Effector CD4-positive, alpha-beta T cell (primary cell): Measurements from ENCODE around the gene CRY2.
"Not testable (repeated sequence)": the region's sequence is repeated elsewhere in the genome, so short reads cannot be mapped to it uniquely, and the experiment has no call there.

Experiments
- DNase-seq: peaks from one replicate; pipeline ENCODE4 v3.0.0-alpha.2; 2020

The CRY2 gene

DNA sequence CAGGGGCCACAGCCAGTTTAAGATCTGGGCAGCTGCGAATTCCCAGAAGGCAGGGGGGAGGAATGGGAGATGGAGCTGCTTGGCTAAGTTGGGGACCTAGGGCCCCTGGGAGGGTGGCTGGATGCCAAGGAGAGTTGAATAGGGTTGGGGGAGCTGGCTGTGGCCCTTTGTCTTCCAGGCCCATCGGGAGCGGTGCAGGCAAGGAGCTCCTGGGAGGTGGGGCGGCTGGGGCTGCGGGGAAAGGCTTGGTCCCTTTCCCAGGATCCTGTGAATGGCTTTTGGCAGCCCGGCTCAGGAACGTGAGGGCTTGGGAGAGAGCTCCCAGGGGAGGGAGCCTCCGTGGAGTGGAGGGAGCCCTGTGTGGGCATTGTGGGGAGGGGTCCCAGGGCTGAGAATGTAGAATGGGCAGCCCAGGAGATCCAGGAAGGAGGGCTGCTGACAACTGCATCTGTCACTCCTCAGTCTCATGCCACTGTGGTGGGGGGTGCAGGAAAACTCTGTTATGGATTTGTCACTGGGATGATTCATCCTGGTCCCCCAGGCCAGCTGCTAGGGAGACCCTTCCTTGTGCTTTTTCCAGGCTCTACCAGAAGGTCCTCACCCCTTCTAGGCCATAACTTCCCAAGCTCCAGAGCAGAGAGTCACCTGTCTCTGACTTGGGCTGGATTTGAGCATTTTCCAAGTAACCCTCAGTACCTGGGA is 53.8 kb downstream of the CRY2 start:
- DNase-seq: no peak

DNA sequence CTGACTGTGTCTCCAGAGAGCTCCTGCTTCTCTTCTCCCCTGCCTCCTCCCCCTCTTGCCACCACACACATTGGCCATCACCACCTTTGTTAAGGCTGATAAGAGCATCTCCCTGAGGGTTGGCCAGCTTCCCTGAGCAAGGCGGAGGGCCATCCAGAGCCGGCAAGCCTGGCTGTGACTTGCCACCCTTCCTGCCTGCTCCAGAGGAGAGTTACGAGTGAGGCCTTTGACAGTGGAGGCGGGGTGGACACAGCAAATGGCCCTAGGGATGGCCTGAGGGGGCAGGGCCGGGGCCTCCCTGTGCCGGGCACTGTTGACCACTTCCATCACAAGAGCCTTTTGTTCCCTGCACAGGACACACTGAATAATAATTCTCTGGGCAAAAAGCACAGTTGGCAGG is 54.4 kb downstream of the CRY2 start:
- no peak for DNase-seq

DNA sequence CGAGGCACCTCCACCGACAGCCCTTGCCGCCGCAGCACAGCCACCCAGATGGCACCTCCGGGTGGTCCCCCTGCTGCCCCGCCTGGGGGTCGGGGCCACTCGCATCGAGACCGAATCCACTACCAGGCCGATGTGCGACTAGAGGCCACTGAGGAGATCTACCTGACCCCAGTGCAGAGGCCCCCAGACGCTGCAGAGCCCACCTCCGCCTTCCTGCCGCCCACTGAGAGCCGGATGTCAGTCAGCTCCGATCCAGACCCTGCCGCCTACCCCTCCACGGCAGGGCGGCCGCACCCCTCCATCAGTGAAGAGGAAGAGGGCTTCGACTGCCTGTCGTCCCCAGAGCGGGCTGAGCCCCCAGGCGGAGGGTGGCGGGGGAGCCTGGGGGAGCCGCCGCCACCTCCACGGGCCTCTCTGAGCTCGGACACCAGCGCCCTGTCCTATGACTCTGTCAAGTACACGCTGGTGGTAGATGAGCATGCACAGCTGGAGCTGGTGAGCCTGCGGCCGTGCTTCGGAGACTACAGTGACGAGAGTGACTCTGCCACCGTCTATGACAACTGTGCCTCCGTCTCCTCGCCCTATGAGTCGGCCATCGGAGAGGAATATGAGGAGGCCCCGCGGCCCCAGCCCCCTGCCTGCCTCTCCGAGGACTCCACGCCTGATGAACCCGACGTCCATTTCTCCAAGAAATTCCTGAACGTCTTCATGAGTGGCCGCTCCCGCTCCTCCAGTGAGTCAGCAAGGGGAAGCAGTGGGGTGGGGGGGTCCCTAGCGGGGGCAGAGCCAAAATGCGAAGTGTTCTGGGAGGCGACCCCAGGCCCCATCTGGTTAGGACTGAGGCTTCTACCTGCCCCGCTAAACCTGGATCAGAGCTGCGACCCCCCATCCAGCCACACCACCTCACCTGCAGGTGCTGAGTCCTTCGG is 55.4 kb downstream of the CRY2 start:
- no peak for DNase-seq

DNA sequence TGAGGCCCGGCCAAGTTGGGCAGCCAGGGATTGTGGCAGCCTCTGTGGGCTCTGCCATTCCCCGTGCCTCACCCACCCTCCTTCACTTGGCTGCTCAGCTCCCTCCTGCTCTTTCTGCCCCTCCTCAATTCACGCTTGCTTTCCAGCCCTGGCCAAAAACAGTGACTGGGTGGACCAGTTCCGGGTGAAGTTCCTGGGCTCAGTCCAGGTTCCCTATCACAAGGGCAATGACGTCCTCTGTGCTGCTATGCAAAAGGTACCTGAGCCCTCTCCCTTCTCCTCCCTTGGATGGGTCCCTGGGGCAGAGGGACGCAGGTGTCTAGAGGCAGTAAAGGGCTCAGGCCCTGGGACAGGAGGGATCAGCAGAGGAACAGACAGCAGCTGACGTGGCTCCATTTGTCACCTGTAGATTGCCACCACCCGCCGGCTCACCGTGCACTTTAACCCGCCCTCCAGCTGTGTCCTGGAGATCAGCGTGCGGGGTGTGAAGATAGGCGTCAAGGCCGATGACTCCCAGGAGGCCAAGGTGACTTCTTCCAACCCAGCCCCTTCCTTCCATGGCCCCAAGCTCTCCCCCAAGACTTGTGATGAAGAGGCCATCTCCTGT is 57.1 kb downstream of the CRY2 start:
- DNase-seq: no peak

DNA sequence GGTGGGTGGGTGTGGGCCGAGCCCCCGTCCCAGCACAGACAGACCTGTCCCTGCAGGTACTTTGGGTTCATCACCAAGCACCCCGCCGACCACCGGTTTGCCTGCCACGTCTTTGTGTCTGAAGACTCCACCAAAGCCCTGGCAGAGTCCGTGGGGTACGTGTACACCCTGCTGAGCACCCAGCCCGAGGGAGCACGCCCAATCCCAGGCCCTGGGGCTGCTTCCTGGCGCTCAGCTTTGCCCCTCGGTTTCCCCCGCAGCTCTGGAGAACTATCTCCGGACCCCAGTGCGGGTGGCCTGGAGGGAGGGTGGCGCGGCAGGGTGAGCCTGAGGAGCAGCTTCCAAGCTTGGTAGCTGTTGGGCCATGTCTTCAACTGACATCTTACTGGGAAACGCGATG is 57.8 kb downstream of the CRY2 start:
- no peak for DNase-seq

DNA sequence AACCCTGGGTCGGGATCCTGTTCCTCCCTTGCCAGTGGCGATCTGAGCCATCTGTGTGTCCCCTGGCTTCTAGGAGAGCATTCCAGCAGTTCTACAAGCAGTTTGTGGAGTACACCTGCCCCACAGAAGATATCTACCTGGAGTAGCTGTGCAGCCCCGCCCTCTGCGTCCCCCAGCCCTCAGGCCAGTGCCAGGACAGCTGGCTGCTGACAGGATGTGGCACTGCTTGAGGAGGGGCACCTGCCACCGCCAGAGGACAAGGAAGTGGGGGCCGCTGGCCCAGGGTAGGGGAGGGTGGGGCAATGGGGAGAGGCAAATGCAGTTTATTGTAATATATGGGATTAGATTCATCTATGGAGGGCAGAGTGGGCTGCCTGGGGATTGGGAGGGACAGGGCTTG is 58.3 kb downstream of the CRY2 start:
- not testable (repeated sequence) for DNase-seq

DNA sequence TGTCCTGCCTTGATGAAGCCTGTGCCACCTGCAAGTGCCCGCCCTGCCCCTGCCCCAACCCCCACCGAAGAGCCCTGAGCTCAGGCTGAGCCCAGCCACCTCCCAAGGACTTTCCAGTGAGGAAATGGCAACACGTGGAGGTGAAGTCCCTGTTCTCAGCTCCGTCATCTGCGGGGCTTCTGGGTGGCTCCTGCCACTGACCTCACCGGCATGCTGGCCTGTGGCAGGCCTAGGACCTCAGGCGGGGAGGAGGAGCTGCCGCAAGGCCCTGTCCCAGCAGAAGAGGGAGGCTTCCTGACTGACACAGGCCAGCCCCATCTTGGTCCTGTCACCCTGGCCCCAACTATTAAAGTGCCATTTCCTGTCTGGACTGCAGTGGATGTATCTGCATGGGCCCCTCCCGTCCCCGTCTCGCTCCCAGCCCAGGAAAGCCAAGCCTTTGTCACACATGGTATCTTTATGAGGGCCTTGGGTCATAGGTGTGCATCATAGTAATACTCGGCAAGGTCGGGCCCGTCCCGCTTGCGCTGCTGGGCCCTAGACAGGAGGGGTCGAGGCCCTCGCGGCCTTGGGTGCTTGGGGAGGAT is 58.9 kb downstream of the CRY2 start:
- no peak for DNase-seq

DNA sequence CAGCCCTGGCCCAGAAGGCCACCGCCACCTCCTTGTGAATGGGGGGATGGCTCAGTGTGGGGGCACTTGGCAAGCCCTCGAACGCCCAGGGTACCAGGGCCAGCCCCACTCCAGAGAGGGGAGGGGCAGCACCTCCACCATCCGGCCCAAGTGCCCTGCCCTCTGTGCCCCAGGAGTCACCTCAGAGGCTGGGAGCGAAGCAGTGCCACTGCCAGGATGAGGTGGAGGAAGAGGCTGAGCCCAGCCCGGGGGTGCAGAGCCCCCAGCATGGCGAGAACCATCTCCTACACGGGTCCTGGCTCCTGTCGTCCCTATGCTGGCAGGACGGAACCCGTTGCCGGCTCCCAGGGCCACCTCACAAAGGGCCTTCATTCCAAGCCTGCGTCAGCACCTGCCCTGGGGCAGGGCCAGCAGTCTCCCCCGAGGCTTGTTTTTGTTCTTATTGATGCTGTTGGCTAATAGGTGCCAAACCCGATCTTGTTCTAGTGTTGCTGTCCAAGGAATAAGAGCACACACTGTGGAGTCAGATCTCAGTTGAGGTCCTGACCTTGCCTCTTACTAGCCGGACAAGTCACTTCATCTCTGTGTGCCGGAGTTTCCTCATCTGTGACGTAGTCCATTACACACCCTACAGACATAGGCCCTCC is 59.8 kb downstream of the CRY2 start, which contains the start of gene FREY1:
FREY1 (minus strand) TSS at position 307 of the 647 bp plus-strand sequence; CDS start at position 281, 26 bp downstream.
- no peak for DNase-seq

DNA sequence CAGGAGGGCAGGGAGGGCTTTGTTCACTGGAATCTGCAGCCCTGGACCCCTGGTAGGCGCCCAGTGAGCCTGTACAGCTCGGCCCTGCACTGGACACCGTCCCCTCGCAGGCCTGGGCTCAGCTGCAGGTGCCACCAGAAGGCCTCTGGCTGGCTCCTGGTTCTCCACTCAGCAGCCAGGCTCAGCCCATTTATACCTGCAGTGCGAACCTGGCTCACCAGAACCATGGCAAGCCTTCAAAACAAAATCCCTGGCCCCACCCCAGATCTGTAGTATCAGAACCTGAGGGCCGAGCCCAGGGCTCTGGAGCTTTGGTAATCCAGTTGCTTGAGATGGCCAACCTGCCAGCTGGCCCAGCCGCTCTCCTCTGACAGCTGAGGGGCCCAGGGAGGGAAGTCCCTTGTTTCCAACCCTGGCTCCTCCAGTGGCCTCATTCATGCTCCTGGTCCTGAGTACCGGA is 60.7 kb downstream of the CRY2 start:
- no peak for DNase-seq

DNA sequence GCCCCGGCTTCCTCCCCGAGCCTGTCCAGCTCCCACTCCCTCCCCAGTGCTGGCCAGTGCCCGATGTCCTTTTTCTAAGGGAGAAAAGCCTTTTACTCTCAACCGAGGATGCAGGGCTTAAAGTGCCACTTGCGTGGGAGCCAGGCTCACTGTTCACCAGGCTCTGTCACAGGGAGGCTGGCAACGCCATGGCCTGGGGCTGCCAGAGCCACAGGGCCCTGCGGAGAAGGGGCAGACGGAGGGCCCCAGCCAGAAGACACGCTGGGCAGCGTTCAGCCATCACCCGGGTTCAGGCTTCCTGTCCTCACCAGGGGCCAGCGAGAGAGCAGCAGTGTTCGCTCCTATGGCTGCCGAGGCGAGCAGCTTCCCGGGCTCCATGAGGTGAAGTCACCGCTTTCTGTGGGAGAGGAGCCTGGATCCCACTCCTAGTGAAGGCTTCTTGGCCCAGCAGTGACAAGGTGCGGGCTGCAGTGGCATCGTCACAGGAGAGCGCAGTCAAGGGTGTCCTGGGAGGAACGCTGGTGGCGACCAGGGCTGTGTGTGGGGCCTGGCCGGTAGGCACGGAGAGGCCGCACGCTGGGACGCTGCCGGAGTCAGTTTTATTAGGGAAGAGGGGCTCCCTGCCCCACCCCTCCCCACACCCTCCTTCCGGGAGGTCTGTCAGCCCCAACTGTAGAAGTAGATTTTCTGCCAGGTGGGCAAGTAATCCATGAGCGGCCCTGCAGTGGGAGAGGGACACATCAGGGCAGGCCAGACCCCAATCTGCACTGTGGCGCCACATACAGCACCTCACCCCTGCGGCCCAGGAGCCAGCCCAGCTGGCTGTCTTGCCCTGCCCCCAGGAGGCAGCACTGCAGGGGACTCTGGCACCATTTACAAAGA is 62.6 kb downstream of the CRY2 start:
- DNase-seq: no peak

DNA sequence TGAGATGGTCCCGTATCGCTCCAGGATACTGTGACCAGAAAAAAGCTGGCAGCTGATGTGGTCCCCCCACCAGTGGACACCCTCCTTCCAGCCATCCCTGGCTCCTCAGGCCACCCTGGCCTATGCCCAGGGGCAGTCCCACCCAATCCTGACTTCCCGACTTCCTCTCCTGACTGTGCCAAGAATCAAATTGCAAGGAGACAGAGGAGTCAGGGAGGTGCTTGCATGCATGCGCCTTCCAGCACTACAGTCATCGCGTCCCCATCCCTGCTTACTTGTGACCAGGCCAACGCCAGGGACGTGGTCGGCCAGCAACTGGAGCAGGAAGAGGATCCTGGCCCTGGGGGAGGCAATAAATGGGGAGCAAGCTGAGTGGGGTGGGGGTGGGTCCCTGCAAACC is 63.3 kb downstream of the CRY2 start:
- no peak for DNase-seq

DNA sequence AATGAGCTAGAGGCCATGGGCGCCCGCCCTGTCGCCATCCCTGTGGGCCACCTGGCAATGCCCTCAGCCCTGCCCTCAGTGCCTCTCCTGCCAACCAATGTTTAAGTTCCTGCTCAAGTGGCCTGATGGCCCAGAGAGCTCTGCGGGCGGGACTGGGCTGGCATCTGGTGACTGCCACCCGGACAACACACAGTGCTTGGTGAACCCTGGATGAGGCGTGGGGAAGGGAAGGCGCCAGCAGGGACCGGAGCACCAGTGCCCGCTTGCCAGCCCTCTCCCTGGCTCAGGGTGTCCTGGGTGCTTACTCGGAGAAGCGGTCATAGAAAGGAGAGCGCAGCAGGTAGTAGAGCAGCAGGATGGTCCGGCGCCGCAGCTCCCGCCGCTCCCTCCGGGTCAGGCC is 66.2 kb downstream of the CRY2 start:
- DNase-seq: no peak

DNA sequence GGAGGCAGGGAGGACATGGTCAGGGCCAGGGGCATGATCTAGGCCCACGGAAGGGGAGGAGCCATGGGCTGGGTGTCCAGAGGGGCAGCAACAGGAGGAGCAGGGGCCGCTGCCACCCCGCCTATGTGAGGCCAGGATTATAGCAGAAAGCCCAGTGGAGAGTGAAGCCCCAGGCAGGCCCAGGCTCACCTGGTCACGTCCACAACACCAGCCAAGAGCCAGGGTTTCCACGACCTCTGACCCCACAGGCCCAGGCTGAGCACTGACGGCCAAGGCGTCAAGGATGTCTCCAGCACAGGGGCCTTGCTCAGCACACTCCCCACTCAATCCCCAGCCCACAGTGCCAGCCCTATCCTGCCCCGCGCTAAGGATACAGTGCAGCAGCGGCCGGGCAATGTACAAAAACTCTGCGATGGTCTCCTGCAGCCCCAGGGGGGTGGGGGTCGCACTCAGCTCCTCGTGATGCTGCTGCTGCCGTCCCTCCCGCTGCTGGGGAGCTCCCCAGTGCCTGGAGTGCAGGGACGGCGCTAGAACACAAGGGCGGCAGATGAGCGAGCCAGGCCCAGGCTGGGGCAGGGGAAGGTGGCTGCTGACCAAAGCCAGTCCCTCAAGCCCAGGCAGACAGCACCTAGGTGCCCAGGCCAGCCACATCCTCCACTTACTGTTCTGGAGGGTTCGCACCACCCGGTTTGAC is 66.8 kb downstream of the CRY2 start:
- no peak for DNase-seq

DNA sequence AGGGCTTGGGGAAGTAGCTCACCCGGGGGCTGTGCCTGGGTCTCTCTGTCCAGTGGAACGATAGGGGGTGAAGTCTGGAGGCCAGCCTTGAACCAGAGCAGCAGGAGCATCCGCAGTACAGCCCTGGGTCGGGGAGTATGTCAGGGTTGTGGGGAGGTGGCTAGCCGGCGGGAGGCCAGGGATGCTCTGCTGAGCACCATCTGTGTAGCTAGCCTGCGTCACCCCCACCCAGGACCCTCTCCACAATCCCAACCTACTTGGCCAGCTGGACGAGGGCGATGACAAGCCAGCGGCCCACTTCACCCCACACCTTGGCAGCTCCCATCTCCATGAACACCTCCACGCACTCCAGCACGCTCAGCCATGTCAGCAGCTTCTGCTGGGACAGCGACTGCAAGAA is 68.2 kb downstream of the CRY2 start:
- DNase-seq: no peak

DNA sequence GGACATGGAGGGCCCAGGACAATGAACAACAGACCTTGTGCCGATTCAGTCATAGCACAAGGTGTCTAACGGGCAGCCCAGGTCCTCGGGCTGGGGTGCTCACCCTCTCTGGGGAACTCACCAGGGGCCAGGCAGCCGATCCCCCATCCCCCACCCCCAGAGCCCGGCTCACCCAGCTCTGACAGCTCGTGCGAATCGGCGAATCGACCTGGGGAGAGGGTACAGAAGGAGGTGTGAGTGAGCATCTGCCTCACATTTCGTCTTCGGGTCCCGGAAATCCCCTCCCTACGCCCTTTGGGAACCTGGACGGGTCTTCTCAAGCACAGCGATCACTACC is 70.0 kb downstream of the CRY2 start:
- DNase-seq: no peak

DNA sequence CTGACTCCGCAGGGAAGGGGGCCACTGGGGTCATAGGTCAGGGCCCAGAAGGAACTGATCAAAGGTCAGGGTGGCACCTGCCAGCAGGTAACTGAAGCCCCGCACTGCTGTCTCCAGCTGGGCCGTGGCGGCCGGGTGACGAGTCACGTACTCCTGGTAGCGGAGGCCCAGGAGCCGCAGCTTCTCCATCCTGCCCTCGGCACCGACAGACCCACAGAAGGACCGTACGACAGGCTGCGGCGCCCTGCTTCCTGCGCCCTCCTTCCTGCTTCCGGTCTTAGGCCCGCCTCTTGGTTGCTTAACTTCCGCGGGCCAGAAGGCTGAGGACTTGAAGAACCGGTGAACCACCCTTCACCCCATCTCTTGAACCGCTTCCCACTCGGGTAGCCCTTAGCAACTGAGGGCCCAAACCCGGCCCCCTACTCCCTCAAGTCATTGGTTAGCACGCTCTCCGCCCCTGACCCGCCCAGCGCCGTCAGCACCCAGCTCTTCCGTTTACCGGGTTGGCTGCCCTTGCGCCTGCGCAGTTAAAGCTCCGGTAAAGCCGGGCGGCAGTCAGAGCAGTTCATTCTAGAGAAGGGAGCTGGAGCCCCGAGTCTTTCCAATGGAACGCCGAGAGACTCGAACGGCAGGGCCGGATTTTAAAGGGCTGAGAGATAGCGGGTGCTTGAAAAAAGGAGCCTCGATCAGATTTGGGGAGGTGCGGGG is 70.5 kb downstream of the CRY2 start, which contains the start of gene PEX16:
PEX16 (minus strand) TSS at position 255 of the 708 bp plus-strand sequence; CDS start at position 189, 66 bp downstream.
- DNase-seq: peak; percentile 93

DNA sequence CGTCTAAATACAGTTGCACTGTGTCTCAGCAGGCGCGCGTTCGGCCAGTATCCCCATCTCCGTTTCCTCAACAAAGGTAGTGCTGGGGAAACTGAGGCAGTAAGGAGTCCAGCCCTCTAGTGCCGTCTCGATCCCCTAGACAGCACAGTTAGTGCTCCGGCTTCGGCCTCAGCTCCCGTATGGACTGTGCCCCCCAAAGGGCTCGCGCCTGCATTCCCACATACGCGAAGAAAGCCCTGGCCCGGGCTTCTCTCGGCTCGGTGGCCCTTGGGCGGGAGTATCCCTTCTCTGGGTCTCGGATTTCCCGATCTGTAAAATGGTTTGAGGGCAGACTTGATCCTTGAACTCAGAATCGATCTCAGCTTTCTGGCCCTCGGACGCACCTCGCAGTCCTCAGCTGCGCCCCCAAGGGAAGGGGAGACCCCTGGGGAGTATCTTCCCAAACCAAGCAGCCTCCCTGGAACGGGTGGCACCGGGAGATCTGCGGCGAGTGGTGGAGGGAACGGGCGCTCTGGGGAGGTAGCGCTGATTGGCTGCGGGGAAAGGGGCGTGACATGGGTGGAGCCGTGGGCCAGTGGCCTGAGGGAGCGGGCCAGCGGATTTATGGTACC is 71.2 kb downstream of the CRY2 start:
- peak; percentile 48 for DNase-seq

DNA sequence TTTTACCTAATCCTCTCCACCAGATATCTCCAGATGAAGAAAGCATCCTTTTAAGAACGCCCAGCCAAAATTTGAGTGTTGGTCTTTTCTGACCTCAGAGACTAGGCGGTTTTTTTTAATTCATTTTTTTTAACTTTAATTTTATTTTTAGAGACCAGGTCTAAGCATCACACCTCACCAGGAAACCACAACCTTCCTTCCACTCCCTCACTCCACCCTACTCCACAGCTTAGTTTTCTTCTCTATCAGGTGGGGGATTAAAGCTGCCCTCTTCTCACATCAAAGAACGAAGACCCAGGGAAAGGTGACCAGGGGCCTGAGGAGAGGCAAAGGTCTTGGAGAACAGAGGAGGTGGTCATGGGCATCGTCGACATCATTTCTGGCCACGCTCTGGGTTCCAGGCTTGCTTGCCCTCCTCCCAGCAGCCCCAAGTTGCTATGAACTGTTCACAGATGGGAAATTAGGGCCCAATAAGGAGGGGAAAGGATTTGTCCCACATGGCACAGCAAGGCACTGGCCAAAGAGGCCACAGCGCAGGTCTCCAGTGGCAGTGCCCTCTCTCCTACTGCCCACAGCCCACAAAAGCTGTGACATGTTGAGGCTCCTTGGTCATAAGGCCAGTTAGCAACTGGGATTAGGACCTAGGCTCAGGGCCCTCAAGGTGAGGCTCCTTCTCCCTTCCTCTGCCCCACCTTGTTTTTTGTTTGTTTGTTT is 71.8 kb downstream of the CRY2 start:
- no peak for DNase-seq
